SKM-1 treated with dmso at 0.1 percent for 144 hours (cell line): ENCODE measurements around the gene CD79B.
"Not testable (repeated sequence)": the region's sequence is repeated elsewhere in the genome, so short reads cannot be mapped to it uniquely, and the experiment has no call there.

Source experiments
- DNase-seq: peaks from one replicate; lab custom pipeline; 2025; ENCODE audit not compliant: unreplicated experiment; lab: John Stamatoyannopoulos, UW

CD79B gene

GRCh38 chr17:63881935-63882601, 50.1 kb downstream of the CD79B start, which contains the start of gene GH2:
TSS of gene GH2 (minus strand) at chr17:63881944. CDS start at chr17:63881801, 143 bp downstream.
- DNase-seq: peak; percentile 32

GRCh38 chr17:63881337-63881736, 50.8 kb downstream of the CD79B start:
- not testable (repeated sequence) for DNase-seq

- no peak for DNase-seq
These were observed 51.4 kb downstream of the CD79B start for GRCh38 chr17:63880706-63881105.
